A549 (cell line): ENCODE measurements around the gene CXCR3. TPM values are rescaled to one million over a fixed set of nuclear protein-coding genes. Genes with fewer than 3 reads are reported as not detected.
A peak's percentile ranks its signal among the peaks of the same experiment; 100 is the strongest.
"Not testable (repeated sequence)": the region's sequence is repeated elsewhere in the genome, so short reads cannot be mapped to it uniquely, and the experiment has no call there.

Source experiments
- ATAC-seq, 2 experiments: fragments of 200-7000 bp in 1 of 2; fragments of >200 bp in 1 of 2; cut with Nextera tagmentation in 1 of 2; cut with Tn5 transposase in 1 of 2; 3 replicates each; pipeline versions ENCODE4 v1.8.0 to v1.9.1; 2018 to 2020; ENCODE audit warnings: mild to moderate bottlenecking in 1 of 2, moderate library complexity in 1 of 2
- CTCF ChIA-PET: fragments of 300-600 bp; sonication (Branson Sonifier 250); formaldehyde crosslinking; extraction: SDS; loops from one replicate; lab custom pipeline; 2021; ENCODE audit warnings: antibody characterized with exemption, inconsistent platforms; lab: Yijun Ruan, JAX
- POLR2A ChIA-PET: fragments of 350-600 bp; formaldehyde crosslinking; extraction: SDS; loops from one replicate; lab custom pipeline; 2021; ENCODE audit warnings: antibody characterized with exemption, inconsistent platforms; lab: Yijun Ruan, JAX
- DNase-seq, 2 experiments: peaks; one replicate each; pipeline versions ENCODE4 v3.0.0 to v3.0.0-alpha.2; 2011 to 2016; ENCODE audit warnings: low read depth in 1 of 2, low spot score in 1 of 2
- FAIRE-seq: peaks from 2 replicates; lab custom pipeline; 2011; peaks lifted over from hg19 to GRCh38; lab: Jason Lieb, UNC
- H3K27ac ChIP-seq, 2 experiments: fragments of >200 bp; sonication (Bioruptor Twin); formaldehyde crosslinking; 3 replicates each; pipeline ENCODE4 v1.5.1; 2016 to 2017
- H3K4me1 ChIP-seq: fragments of >200 bp; sonication (Bioruptor Twin); formaldehyde crosslinking; 3 replicates; pipeline ENCODE4 v1.6.1; 2016
- H3K4me2 ChIP-seq: fragments of >200 bp; sonication (Bioruptor Twin); formaldehyde crosslinking; 3 replicates; pipeline ENCODE4 v1.6.1; 2016
- H3K4me3 ChIP-seq: fragments of >200 bp; sonication (Bioruptor Twin); formaldehyde crosslinking; 3 replicates; pipeline ENCODE4 v1.5.1; 2016
- H3K9me3 ChIP-seq: fragments of >200 bp; sonication (Bioruptor Twin); formaldehyde crosslinking; 3 replicates; pipeline ENCODE4 v1.6.1; 2016
- BHLHE40 ChIP-seq: IDR thresholded peaks from 2 replicates; pipeline ENCODE4 v1.6.1; 2012; ENCODE audit warnings: low read depth, low read length, inconsistent platforms
- CHD2 ChIP-seq: fragments of 150-350 bp; IDR thresholded peaks from 2 replicates; pipeline ENCODE4 v1.6.1; 2014; ENCODE audit warnings: low read length; ENCODE audit not compliant: partially characterized antibody
- EHF ChIP-seq: fragments of 250-450 bp; sonication (Bioruptor Pico); IDR thresholded peaks from 2 replicates; pipeline ENCODE4 v1.5.0; 2020; ENCODE audit warnings: mild to moderate bottlenecking
- FOXS1 ChIP-seq: fragments of 250-450 bp; sonication (Bioruptor Pico); IDR thresholded peaks from 2 replicates; pipeline ENCODE4 v1.5.0; 2020; ENCODE audit warnings: mild to moderate bottlenecking, moderate library complexity
- GATA3 ChIP-seq: IDR thresholded peaks from 2 replicates; pipeline ENCODE4 v1.6.1; 2012; ENCODE audit warnings: borderline replicate concordance
- HOXA7 ChIP-seq: fragments of 250-450 bp; sonication (Bioruptor Pico); IDR thresholded peaks from 2 replicates; pipeline ENCODE4 v1.5.0; 2020; ENCODE audit warnings: mild to moderate bottlenecking, moderate library complexity
- HOXB5 ChIP-seq: fragments of 250-450 bp; sonication (Bioruptor Pico); IDR thresholded peaks from 2 replicates; pipeline ENCODE4 v1.5.0; 2020; ENCODE audit warnings: mild to moderate bottlenecking, moderate library complexity
- KDM5A ChIP-seq: fragments of 200-600 bp; sonication (generic); IDR thresholded peaks from 2 replicates; pipeline ENCODE4 v1.6.1; 2016; ENCODE audit warnings: antibody characterized with exemption, mild to moderate bottlenecking
- MAZ ChIP-seq: fragments of 150-350 bp; IDR thresholded peaks from 2 replicates; pipeline ENCODE4 v1.6.1; 2014; ENCODE audit warnings: antibody characterized with exemption, low read depth, low read length, borderline replicate concordance
- POLR2A ChIP-seq: IDR thresholded peaks from 2 replicates; pipeline ENCODE4 v1.6.1; 2012; ENCODE audit warnings: mild to moderate bottlenecking, low read length
- RAD21 ChIP-seq, 2 experiments: fragments of >200 bp in 1 of 2; sonication (Bioruptor Twin) in 1 of 2; formaldehyde crosslinking in 1 of 2; IDR thresholded peaks in 1 of 2; conservative IDR thresholded peaks in 1 of 2; 2 replicates in 1 of 2; 3 replicates in 1 of 2; pipeline ENCODE4 v1.6.1; 2012 to 2018; ENCODE audit warnings: inconsistent platforms in 1 of 2
- REST ChIP-seq: fragments of 200-600 bp; sonication (generic); IDR thresholded peaks from 2 replicates; pipeline ENCODE4 v1.6.1; 2016; ENCODE audit warnings: antibody characterized with exemption, mild to moderate bottlenecking, moderate library complexity
- RFX5 ChIP-seq: fragments of 450-650 bp; IDR thresholded peaks from 2 replicates; pipeline ENCODE4 v1.7.1; 2014; ENCODE audit warnings: antibody characterized with exemption, mild to moderate bottlenecking, moderate library complexity
- ZC3H11A ChIP-seq: fragments of 450-650 bp; IDR thresholded peaks from 2 replicates; pipeline ENCODE4 v1.6.1; 2014; ENCODE audit warnings: antibody characterized with exemption, mild to moderate bottlenecking
- ZNF302 ChIP-seq: fragments of 250-450 bp; sonication (Bioruptor Pico); IDR thresholded peaks from 2 replicates; pipeline ENCODE4 v1.9.0; 2021; ENCODE audit warnings: inconsistent platforms, mild to moderate bottlenecking, moderate library complexity
- WGBS: methylation state at CpG from one replicate; pipeline ENCODE4 v1.1.6; 2017; ENCODE audit errors: missing lambda C conversion rate; 5-methylcytosine and 5-hydroxymethylcytosine counted together
- polyA plus RNA-seq, 4 experiments: library from polyadenylated mRNA; depleted of rRNA in 3 of 4; stranded (reverse); fragments of >200 nt; fragmentation: RNase III in 1 of 4; extraction: RNeasy Plus Mini Kit Qiagen cat#74134 plus additional on column Dnase treatment in 1 of 4; gene quantifications; 2 replicates in 3 of 4; 3 replicates in 1 of 4; pipeline ENCODE4 v1.2.3, GENCODE V29; 2011 to 2017
- TF ChIP-seq, protein P1 (sequence below): fragments of >200 bp; sonication (Bioruptor Twin); formaldehyde crosslinking; IDR thresholded peaks from 3 replicates; pipeline ENCODE4 v1.5.1; 2016
- TF ChIP-seq, protein P2 (sequence below): fragments of 150-350 bp; IDR thresholded peaks from 2 replicates; pipeline ENCODE4 v1.6.1; 2014; ENCODE audit warnings: low read depth, mild to moderate bottlenecking, low read length
- TF ChIP-seq, protein P3 (sequence below): IDR thresholded peaks from 2 replicates; pipeline ENCODE4 v1.6.1; 2012

Gene CXCR3
- polyA plus RNA-seq, 2 of the 4 experiments (the other 2 are of a cell fraction), result not detected

DNA sequence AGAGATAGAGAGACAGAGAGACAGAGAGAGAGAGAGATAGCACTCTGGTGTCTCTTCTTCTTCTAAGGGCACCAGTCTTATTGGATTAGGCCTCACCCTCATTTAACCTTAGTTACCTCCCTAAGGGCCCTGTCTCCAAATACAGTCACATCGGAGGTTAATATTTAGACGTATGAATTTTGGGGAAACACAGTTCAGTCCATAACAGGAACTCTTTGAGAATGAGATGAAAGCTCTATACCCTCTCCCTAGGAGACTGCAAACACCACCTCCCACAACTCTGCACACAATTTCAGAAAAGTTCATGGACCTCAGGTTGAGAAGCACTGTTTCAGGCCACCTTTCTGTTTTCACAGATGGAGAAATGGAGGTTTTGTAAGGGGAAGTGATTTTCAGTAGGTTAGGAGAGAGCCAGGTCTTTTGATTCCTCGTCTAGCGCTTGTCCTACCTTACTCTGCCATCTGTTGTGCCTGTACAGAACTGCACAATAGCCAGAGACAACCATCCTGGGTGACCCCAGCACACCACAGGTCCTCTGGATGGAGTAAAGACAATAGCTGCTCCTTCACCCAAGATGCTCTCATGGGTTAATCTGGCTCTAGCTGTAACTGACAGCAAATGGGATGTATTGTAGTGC lies 32.1 kb upstream of the CXCR3 start:
- H3K4me3 ChIP-seq, result no peak overlapping the region
- peak in 1 of 2 experiments; percentile 25; a peak in 1 of 5 replicates for TF ChIP-seq RAD21 (conservative IDR thresholded peaks at IDR 0.05 in 1 of 2, IDR thresholded peaks at IDR 0.05 in 1 of 2)
- TF ChIP-seq, protein P1, sequence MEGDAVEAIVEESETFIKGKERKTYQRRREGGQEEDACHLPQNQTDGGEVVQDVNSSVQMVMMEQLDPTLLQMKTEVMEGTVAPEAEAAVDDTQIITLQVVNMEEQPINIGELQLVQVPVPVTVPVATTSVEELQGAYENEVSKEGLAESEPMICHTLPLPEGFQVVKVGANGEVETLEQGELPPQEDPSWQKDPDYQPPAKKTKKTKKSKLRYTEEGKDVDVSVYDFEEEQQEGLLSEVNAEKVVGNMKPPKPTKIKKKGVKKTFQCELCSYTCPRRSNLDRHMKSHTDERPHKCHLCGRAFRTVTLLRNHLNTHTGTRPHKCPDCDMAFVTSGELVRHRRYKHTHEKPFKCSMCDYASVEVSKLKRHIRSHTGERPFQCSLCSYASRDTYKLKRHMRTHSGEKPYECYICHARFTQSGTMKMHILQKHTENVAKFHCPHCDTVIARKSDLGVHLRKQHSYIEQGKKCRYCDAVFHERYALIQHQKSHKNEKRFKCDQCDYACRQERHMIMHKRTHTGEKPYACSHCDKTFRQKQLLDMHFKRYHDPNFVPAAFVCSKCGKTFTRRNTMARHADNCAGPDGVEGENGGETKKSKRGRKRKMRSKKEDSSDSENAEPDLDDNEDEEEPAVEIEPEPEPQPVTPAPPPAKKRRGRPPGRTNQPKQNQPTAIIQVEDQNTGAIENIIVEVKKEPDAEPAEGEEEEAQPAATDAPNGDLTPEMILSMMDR, result no peak
- no peak for TF ChIP-seq REST
- TF ChIP-seq POLR2A, result no peak
- peak; percentile 51 for FAIRE-seq
- peak; percentile 76 to 83; a peak in 4 of 6 replicates for ATAC-seq
- CTCF ChIA-PET, result interaction anchor here (1.0 kb wide), 1 partner anchor 28 kb away, joined by 3 read pairs; no protein-coding TSS in a partner anchor
- no peaks in the 10 kb centered on the region for H3K9me3 ChIP-seq
- POLR2A ChIA-PET, result no interaction called here
- no peaks in the 10 kb centered on the region for H3K4me1 ChIP-seq
- 87% methylated on average over 4 of the region's 4 CpGs for WGBS
- no peak overlapping the region for H3K27ac ChIP-seq
- no peak overlapping the region for H3K4me2 ChIP-seq
- peak in 1 of 2 experiments; percentile 17 for DNase-seq

GRCh38 chrX:71644406-71644805 lies 26.1 kb upstream of the CXCR3 start:
- 60% methylated on average over 5 of the region's 6 CpGs for WGBS
- CTCF ChIA-PET, H3K27ac ChIP-seq, FAIRE-seq, H3K9me3 ChIP-seq, POLR2A ChIA-PET, H3K4me2 ChIP-seq, H3K4me3 ChIP-seq, H3K4me1 ChIP-seq, DNase-seq, ATAC-seq: not testable (repeated sequence)

- Histone ChIP-seq H3K4me3 (no peak overlapping the region), H3K9me3 (no peaks in the 10 kb centered on the region), H3K4me1 (no peaks in the 10 kb centered on the region)
- POLR2A ChIA-PET, result no interaction called here
- TF ChIP-seq EHF (CRISPR knock-in tag), result no peak
- TF ChIP-seq, protein P2, sequence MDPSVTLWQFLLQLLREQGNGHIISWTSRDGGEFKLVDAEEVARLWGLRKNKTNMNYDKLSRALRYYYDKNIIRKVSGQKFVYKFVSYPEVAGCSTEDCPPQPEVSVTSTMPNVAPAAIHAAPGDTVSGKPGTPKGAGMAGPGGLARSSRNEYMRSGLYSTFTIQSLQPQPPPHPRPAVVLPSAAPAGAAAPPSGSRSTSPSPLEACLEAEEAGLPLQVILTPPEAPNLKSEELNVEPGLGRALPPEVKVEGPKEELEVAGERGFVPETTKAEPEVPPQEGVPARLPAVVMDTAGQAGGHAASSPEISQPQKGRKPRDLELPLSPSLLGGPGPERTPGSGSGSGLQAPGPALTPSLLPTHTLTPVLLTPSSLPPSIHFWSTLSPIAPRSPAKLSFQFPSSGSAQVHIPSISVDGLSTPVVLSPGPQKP, result no peak
- TF ChIP-seq, protein P3, sequence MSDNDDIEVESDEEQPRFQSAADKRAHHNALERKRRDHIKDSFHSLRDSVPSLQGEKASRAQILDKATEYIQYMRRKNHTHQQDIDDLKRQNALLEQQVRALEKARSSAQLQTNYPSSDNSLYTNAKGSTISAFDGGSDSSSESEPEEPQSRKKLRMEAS, result no peak
- no peak for TF ChIP-seq GATA3
- no peak for TF ChIP-seq RFX5
- TF ChIP-seq CHD2, result no peak
- no peak for TF ChIP-seq HOXA7
- no peak for TF ChIP-seq HOXB5 (CRISPR knock-in tag)
- no peak for TF ChIP-seq ZC3H11A
- TF ChIP-seq ZNF302 (CRISPR knock-in tag), result no peak
- no peak for TF ChIP-seq FOXS1
- no peak for TF ChIP-seq MAZ
- no peak for TF ChIP-seq BHLHE40
- no peak for TF ChIP-seq KDM5A
- TF ChIP-seq, all 56 proteins: peak for 0
- no peak for ATAC-seq
- CTCF ChIA-PET, result no interaction called here
- no peak for FAIRE-seq
- H3K27ac ChIP-seq, result no peak overlapping the region
- 86% methylated on average over 4 of the region's 4 CpGs for WGBS
- no peak overlapping the region for H3K4me2 ChIP-seq
- no peak for DNase-seq
These were observed 21.7 kb upstream of the CXCR3 start for GRCh38 chrX:71640002-71640401.
